Measurements from ENCODE around the gene OGDH. TPM values are rescaled to one million over a fixed set of nuclear protein-coding genes. Genes with fewer than 3 reads are reported as not detected.

Gene OGDH
- total and polyA plus RNA-seq, 8 donors: 46.6 to 184 (median 56.1) TPM

- peaks cover 0 to 21% of the 10 kb centered on the region in 2 donors for H3K36me3 ChIP-seq
Measured at GRCh38 chr7:44621034-44621749, 14.8 kb downstream of the OGDH start.

GRCh38 chr7:44621750-44622103 is 15.3 kb downstream of the OGDH start:
- DNase-seq: no peak
- H3K4me1 ChIP-seq: peaks cover 7 to 80% of the 10 kb centered on the region in 2 donors

More at GRCh38 chr7:44621034-44621749, 14.8 kb downstream of the OGDH start:
- Histone ChIP-seq H3K9me3 (no peaks in the 10 kb centered on the region), H3K4me3 (no peak overlapping the region), H3K27me3 (no peaks in the 10 kb centered on the region), H3K27ac (peak overlapping the region; percentile 22 to 84), H3K4me1 (peaks cover 7 to 83% of the 10 kb centered on the region in 2 donors)
- peak; percentile 45 for ATAC-seq
- no peak for TF ChIP-seq CTCF (IDR thresholded peaks at IDR 0.05)
- intact Hi-C loops (cut with DNase I): no loop called here
- no peak for DNase-seq

GRCh38 chr7:44622342-44623151 is 16.1 kb downstream of the OGDH start:
- intact Hi-C loops (cut with DNase I): no loop called here
- no peak overlapping the region for H3K4me3 ChIP-seq
- peaks cover 0 to 33% of the 10 kb centered on the region in 2 donors for H3K36me3 ChIP-seq
- DNase-seq (no peak), ATAC-seq (peak; percentile 47)
- H3K27me3 ChIP-seq: no peaks in the 10 kb centered on the region
- H3K4me1 ChIP-seq: peaks cover 10 to 75% of the 10 kb centered on the region in 2 donors
- H3K27ac ChIP-seq: peak overlapping the region; percentile 22 to 84
- no peak for TF ChIP-seq CTCF (IDR thresholded peaks at IDR 0.05)
- H3K9me3 ChIP-seq: no peaks in the 10 kb centered on the region

More at GRCh38 chr7:44621750-44622103, 15.3 kb downstream of the OGDH start:
- no peaks in the 10 kb centered on the region for H3K27me3 ChIP-seq
- no peak for TF ChIP-seq CTCF (IDR thresholded peaks at IDR 0.05)
- peak overlapping the region; percentile 22 to 84 for H3K27ac ChIP-seq
- ATAC-seq: no peak
- H3K36me3 ChIP-seq: peaks cover 0 to 26% of the 10 kb centered on the region in 2 donors
- intact Hi-C loops (cut with DNase I): no loop called here
- H3K9me3 ChIP-seq: no peaks in the 10 kb centered on the region
- no peak overlapping the region for H3K4me3 ChIP-seq

DNA sequence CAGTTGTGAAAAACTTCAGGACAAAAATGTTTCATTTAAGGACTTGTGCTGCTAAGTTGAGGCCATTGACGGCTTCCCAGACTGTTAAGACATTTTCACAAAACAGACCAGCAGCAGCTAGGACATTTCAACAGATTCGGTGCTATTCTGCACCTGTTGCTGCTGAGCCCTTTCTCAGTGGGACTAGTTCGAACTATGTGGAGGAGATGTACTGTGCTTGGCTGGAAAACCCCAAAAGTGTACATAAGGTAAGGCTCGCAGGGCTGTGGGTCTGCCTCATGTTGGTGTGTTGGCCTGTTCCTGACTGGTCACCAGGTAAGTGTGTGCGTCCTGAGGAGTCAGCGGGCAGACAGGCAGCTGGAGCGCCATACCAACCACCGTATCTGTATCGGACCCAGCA is 17.9 kb downstream of the OGDH start:
- Histone ChIP-seq H3K36me3 (peaks cover 0 to 39% of the 10 kb centered on the region in 2 donors), H3K27ac (no peak overlapping the region), H3K27me3 (no peaks in the 10 kb centered on the region), H3K4me3 (no peak overlapping the region), H3K9me3 (no peaks in the 10 kb centered on the region), H3K4me1 (peaks cover 10 to 74% of the 10 kb centered on the region in 2 donors)
- no peak for TF ChIP-seq CTCF (IDR thresholded peaks at IDR 0.05)
- intact Hi-C loops (cut with DNase I): no loop called here
- ATAC-seq (no peak), DNase-seq (no peak)
